DND-41 (cell line): ENCODE results near the gene FBRS.

ENCODE experiments used
- ATAC-seq: fragments of 200-7000 bp; cut with Tn5 transposase; 3 replicates; pipeline ENCODE4 v1.9.1; 2021; ENCODE audit warnings: low read depth; ENCODE audit not compliant: insufficient read depth
- DNase-seq: peaks from one replicate; pipeline ENCODE4 v3.0.0-alpha.2; 2020
- H2AFZ ChIP-seq: 2 replicates; pipeline ENCODE4 v1.6.0; 2012; ENCODE audit warnings: low read depth, low read length
- H3K27ac ChIP-seq: 2 replicates; pipeline ENCODE4 v1.5.1; 2012; ENCODE audit warnings: low read length, inconsistent platforms
- H3K27me3 ChIP-seq: fragments of 200-600 bp; sonication (generic); 2 replicates; pipeline ENCODE4 v1.6.0; 2012; ENCODE audit warnings: low read length, mild to moderate bottlenecking, inconsistent platforms; ENCODE audit not compliant: insufficient read depth, poor library complexity
- H3K36me3 ChIP-seq: 2 replicates; pipeline ENCODE4 v1.5.1; 2012; ENCODE audit warnings: low read length, inconsistent platforms; ENCODE audit not compliant: insufficient read depth
- H3K4me1 ChIP-seq: 2 replicates; pipeline ENCODE4 v1.5.1; 2012; ENCODE audit warnings: mild to moderate bottlenecking, low read length; ENCODE audit not compliant: insufficient read depth
- H3K4me2 ChIP-seq: 2 replicates; pipeline ENCODE4 v1.6.0; 2012; ENCODE audit warnings: mild to moderate bottlenecking, moderate library complexity, low read length, inconsistent platforms; ENCODE audit not compliant: insufficient read depth
- H3K4me3 ChIP-seq, 2 experiments: fragments of 200-600 bp in 1 of 2; shearing (Covaris generic) in 1 of 2; 2 replicates each; pipeline ENCODE4 v1.5.1; 2012 to 2016; ENCODE audit warnings: inconsistent platforms in 2 of 2, low read length in 2 of 2, mild to moderate bottlenecking in 2 of 2, low read depth in 1 of 2, moderate library complexity in 1 of 2
- H3K79me2 ChIP-seq: 2 replicates; pipeline ENCODE4 v1.6.0; 2012; ENCODE audit warnings: low read length, inconsistent platforms; ENCODE audit not compliant: insufficient read depth
- H3K9ac ChIP-seq: 2 replicates; pipeline ENCODE4 v1.6.0; 2012; ENCODE audit warnings: low read depth, mild to moderate bottlenecking, inconsistent platforms, low read length, moderate library complexity
- H3K9me3 ChIP-seq: 2 replicates; pipeline ENCODE4 v1.5.1; 2012; ENCODE audit warnings: low read length, moderate library complexity, mild to moderate bottlenecking, inconsistent platforms; ENCODE audit not compliant: insufficient read depth, severe bottlenecking
- H4K20me1 ChIP-seq: 2 replicates; pipeline ENCODE4 v1.6.0; 2012; ENCODE audit warnings: low read length; ENCODE audit not compliant: insufficient read depth
- EZH2 ChIP-seq: IDR thresholded peaks from 3 replicates; pipeline ENCODE4 v1.6.1; 2012; ENCODE audit warnings: borderline replicate concordance, low read depth, mild to moderate bottlenecking, moderate library complexity, low read length, inconsistent platforms; ENCODE audit not compliant: severe bottlenecking
- TF ChIP-seq, protein P1 (sequence below): IDR thresholded peaks from 2 replicates; pipeline ENCODE4 v1.5.1; 2012; ENCODE audit warnings: borderline replicate concordance, low read length, moderate library complexity, mild to moderate bottlenecking; ENCODE audit not compliant: poor library complexity, severe bottlenecking; ENCODE audit errors: extremely low read depth

FBRS gene

GRCh38 chr16:30703971-30704370 is 45.7 kb downstream of the FBRS start:
- Histone ChIP-seq H3K9ac (no peak overlapping the region), H3K4me2 (no peak overlapping the region), H3K27ac (no peak overlapping the region), H3K9me3 (no peaks in the 10 kb centered on the region), H3K36me3 (peaks cover 96% of the 10 kb centered on the region), H3K79me2 (peaks cover 61% of the 10 kb centered on the region), H4K20me1 (peaks cover 29% of the 10 kb centered on the region; the same call in 1 of the 2 replicates), H3K4me1 (peaks cover 22% of the 10 kb centered on the region), H3K27me3 (no peaks in the 10 kb centered on the region), H2AFZ (no peak overlapping the region), H3K4me3 (no peak overlapping the region)
- ATAC-seq (no peak), DNase-seq (no peak)
- TF ChIP-seq, protein P1, sequence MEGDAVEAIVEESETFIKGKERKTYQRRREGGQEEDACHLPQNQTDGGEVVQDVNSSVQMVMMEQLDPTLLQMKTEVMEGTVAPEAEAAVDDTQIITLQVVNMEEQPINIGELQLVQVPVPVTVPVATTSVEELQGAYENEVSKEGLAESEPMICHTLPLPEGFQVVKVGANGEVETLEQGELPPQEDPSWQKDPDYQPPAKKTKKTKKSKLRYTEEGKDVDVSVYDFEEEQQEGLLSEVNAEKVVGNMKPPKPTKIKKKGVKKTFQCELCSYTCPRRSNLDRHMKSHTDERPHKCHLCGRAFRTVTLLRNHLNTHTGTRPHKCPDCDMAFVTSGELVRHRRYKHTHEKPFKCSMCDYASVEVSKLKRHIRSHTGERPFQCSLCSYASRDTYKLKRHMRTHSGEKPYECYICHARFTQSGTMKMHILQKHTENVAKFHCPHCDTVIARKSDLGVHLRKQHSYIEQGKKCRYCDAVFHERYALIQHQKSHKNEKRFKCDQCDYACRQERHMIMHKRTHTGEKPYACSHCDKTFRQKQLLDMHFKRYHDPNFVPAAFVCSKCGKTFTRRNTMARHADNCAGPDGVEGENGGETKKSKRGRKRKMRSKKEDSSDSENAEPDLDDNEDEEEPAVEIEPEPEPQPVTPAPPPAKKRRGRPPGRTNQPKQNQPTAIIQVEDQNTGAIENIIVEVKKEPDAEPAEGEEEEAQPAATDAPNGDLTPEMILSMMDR = no peak
- no peak for TF ChIP-seq EZH2

GRCh38 chr16:30706046-30706445 is 47.8 kb downstream of the FBRS start:
- Histone ChIP-seq H3K27me3 (no peaks in the 10 kb centered on the region), H3K79me2 (peaks cover 51% of the 10 kb centered on the region), H3K9ac (no peak overlapping the region), H3K4me1 (peaks cover 3% of the 10 kb centered on the region), H4K20me1 (peaks cover 21% of the 10 kb centered on the region; the same call in 1 of the 2 replicates), H3K4me2 (no peak overlapping the region), H3K9me3 (no peaks in the 10 kb centered on the region), H3K36me3 (peaks cover 97% of the 10 kb centered on the region), H2AFZ (no peak overlapping the region), H3K27ac (no peak overlapping the region), H3K4me3 (no peak overlapping the region)
- TF ChIP-seq, protein P1 = no peak
- TF ChIP-seq EZH2 = no peak
- ATAC-seq = no peak
- no peak for DNase-seq

DNA sequence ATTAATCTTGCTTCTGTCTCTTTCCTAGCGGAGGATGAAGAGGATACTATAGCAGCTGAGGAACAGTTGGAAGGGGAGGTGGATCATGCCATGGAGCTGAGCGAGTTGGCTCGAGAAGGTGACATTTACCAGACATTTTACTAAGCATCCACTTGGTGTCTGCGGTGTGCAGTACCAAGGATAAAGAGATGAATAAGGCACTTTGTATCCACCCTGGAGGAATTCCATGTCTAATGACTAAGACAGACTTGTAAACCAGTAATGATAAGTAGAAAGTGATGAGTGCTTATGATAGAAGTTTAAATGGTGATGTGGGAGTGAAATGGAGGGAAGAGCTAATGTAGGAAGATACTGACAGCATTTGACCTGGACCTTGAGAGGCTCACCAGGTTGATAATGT is 52.7 kb downstream of the FBRS start:
- Histone ChIP-seq H3K36me3 (peaks cover 97% of the 10 kb centered on the region), H3K27ac (no peak overlapping the region), H3K79me2 (peaks cover 45% of the 10 kb centered on the region), H3K4me1 (peaks cover 3% of the 10 kb centered on the region; the same call in 1 of the 2 replicates), H3K9me3 (no peaks in the 10 kb centered on the region), H3K4me3 (no peak overlapping the region), H3K4me2 (no peak overlapping the region), H2AFZ (no peak overlapping the region), H3K27me3 (no peaks in the 10 kb centered on the region), H3K9ac (no peak overlapping the region), H4K20me1 (peaks cover 26% of the 10 kb centered on the region)
- DNase-seq = no peak
- TF ChIP-seq, protein P1 = no peak
- no peak for TF ChIP-seq EZH2
- no peak for ATAC-seq

DNA sequence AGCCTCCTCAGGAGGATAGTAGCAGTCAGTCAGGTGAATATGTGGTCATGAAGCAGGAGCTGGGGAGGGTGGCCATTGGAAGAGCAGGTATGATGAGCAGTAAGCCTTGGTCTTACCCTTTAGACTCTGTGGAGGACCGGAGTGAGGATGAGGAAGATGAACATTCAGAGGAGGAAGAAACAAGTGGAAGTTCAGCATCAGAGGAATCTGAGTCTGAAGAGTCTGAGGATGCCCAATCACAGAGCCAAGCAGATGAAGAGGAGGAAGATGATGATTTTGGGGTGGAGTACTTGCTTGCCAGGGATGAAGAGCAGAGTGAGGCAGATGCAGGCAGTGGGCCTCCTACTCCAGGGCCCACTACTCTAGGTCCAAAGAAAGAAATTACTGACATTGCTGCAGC is 53.5 kb downstream of the FBRS start:
- DNase-seq = no peak

More for the DNA sequence above, 53.5 kb downstream of the FBRS start:
- peaks cover 49% of the 10 kb centered on the region for H3K79me2 ChIP-seq
- H3K27me3 ChIP-seq = no peaks in the 10 kb centered on the region
- H4K20me1 ChIP-seq = peaks cover 31% of the 10 kb centered on the region
- peaks cover 4% of the 10 kb centered on the region; the same call in 1 of the 2 replicates for H3K4me1 ChIP-seq
- H3K4me3 ChIP-seq = no peak overlapping the region
- no peak overlapping the region for H3K9ac ChIP-seq
- no peak for ATAC-seq
- peaks cover 97% of the 10 kb centered on the region for H3K36me3 ChIP-seq
- H3K27ac ChIP-seq = no peak overlapping the region
- H2AFZ ChIP-seq = no peak overlapping the region
- H3K4me2 ChIP-seq = no peak overlapping the region
- H3K9me3 ChIP-seq = no peaks in the 10 kb centered on the region
- TF ChIP-seq, protein P1 = no peak
- no peak for TF ChIP-seq EZH2
